CD4-positive, alpha-beta T cell (primary cell): ENCODE results near the gene IFI27. TPM values are rescaled to one million over a fixed set of nuclear protein-coding genes. Genes with fewer than 3 reads are reported as not detected.

ENCODE experiments used
- ATAC-seq: fragments of 200-7000 bp; cut with Tn5 transposase; one replicate; pipeline ENCODE4 v1.10.0; 2022; ENCODE audit warnings: mild to moderate bottlenecking; ENCODE audit not compliant: poor library complexity
- CTCF ChIA-PET: fragments of 350-600 bp; sonication (Branson Sonifier 250); formaldehyde crosslinking; loops from one replicate; lab custom pipeline; 2021; ENCODE audit warnings: antibody characterized with exemption, inconsistent platforms; lab: Charles Lee
- POLR2A ChIA-PET: fragments of 350-600 bp; sonication (Branson Sonifier 250); formaldehyde crosslinking; loops from one replicate; lab custom pipeline; 2021; ENCODE audit warnings: antibody characterized with exemption, inconsistent platforms; lab: Charles Lee
- DNase-seq, 14 experiments: peaks; one replicate each; pipeline ENCODE4 v3.0.0-alpha.2; 2013 to 2020; ENCODE audit warnings: mixed read lengths in 2 of 14
- H3K27ac ChIP-seq, 2 donors: one replicate each; pipeline versions ENCODE4 v1.5.1 to v1.7.0; 2013; ENCODE audit warnings: low read length in 2 of 2, low read depth in 1 of 2, mild to moderate bottlenecking in 1 of 2
- H3K27me3 ChIP-seq, 2 experiments: 1 replicate in 1 of 2; 2 replicates in 1 of 2; pipeline versions ENCODE4 v1.6.1 to v1.7.0; 2013; ENCODE audit warnings: low read length in 2 of 2, control low read depth in 1 of 2, mild to moderate bottlenecking in 1 of 2, moderate library complexity in 1 of 2; ENCODE audit not compliant: insufficient read depth in 2 of 2, control insufficient read depth in 1 of 2
- H3K36me3 ChIP-seq: one replicate; pipeline ENCODE4 v1.6.1; 2013; ENCODE audit warnings: low read length, control low read depth; ENCODE audit not compliant: insufficient read depth
- H3K4me1 ChIP-seq: one replicate; pipeline ENCODE4 v1.6.1; 2013; ENCODE audit warnings: low read length, control low read depth; ENCODE audit not compliant: insufficient read depth
- H3K4me3 ChIP-seq: one replicate; pipeline ENCODE4 v1.5.1; 2013; ENCODE audit warnings: mild to moderate bottlenecking, low read length, moderate library complexity
- H3K9me3 ChIP-seq, 2 experiments: 1 replicate in 1 of 2; 2 replicates in 1 of 2; pipeline versions ENCODE4 v1.6.1 to v1.7.0; 2013; ENCODE audit warnings: low read length in 2 of 2, mild to moderate bottlenecking in 2 of 2, control low read depth in 1 of 2, moderate library complexity in 1 of 2; ENCODE audit not compliant: control insufficient read depth in 1 of 2, insufficient read depth in 1 of 2
- H3K27ac Mint-ChIP-seq: one replicate; pipeline ENCODE4 v1.8.0; 2020; ENCODE audit warnings: mixed read lengths
- H3K27me3 Mint-ChIP-seq: one replicate; pipeline ENCODE4 v1.8.0; 2021; ENCODE audit warnings: mixed read lengths
- H3K36me3 Mint-ChIP-seq: one replicate; pipeline ENCODE4 v1.8.0; 2021; ENCODE audit warnings: low read depth, mixed read lengths
- H3K4me1 Mint-ChIP-seq: one replicate; pipeline ENCODE4 v1.8.0; 2021; ENCODE audit warnings: low read depth, mixed read lengths
- H3K4me3 Mint-ChIP-seq: one replicate; pipeline ENCODE4 v1.8.0; 2020; ENCODE audit warnings: mild to moderate bottlenecking, mixed read lengths
- H3K9me3 Mint-ChIP-seq: one replicate; pipeline ENCODE4 v1.8.0; 2020; ENCODE audit warnings: mixed read lengths
- intact Hi-C, 2 experiments: fragments of 100-400 bp; cut with DNase I in 1 of 2; cut with micrococcal nuclease in 1 of 2; formaldehyde crosslinking; loops; one replicate each; pipeline versions ENCODE4 v1.15.1 to v1.9.0; 2023 to 2025; cut with DNase I, micrococcal nuclease
- total RNA-seq, 174 experiments: library from RNA in 2 of 174; stranded (reverse) in 2 of 174; gene quantifications; one replicate each; pipeline ENCODE4 v1.2.3 and lab custom pipeline; 2021 to 2026
- TF ChIP-seq, protein P1 (sequence below): fragments of 200-600 bp; IDR thresholded peaks from one replicate; pipeline ENCODE4 v1.8.0; 2022; ENCODE audit warnings: antibody characterized with exemption, mild to moderate bottlenecking

The IFI27 gene
- total RNA-seq, 2 experiments from 2014 or later = 1.7 to 2.2 TPM

DNA sequence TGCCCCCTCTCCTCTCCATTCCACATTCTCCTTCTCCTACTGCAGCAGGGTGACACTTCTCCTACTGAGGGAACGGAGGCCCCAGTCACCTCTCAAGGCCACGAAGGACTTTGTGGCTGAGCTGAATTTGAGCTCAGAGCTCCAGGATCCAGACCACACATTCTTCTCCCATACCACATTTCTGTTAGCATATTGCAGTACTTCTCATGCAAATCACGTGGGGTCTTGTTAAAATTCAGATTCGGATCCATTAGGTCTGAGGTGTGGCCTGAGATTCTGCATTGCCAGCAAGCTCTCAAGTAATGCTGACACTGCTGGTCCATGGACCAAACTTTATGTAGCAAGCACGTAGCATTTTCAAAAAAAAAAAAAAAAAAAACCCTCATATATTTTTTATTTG is 28.5 kb downstream of the IFI27 start:
- DNase-seq (no peak), ATAC-seq (no peak)
- peaks cover 10% of the 10 kb centered on the region for H3K27me3 Mint-ChIP-seq
- no peak overlapping the region for H3K27ac Mint-ChIP-seq
- ChIA-PET CTCF (interaction anchor here (2.7 to 2.8 kb wide), 2 partner anchors 42 to 103 kb away, joined by 29 to 45 read pairs; no protein-coding TSS in a partner anchor), POLR2A (no interaction called here)
- no peaks in the 10 kb centered on the region for H3K36me3 ChIP-seq
- H3K36me3 Mint-ChIP-seq = no peaks in the 10 kb centered on the region
- TF ChIP-seq, protein P1, sequence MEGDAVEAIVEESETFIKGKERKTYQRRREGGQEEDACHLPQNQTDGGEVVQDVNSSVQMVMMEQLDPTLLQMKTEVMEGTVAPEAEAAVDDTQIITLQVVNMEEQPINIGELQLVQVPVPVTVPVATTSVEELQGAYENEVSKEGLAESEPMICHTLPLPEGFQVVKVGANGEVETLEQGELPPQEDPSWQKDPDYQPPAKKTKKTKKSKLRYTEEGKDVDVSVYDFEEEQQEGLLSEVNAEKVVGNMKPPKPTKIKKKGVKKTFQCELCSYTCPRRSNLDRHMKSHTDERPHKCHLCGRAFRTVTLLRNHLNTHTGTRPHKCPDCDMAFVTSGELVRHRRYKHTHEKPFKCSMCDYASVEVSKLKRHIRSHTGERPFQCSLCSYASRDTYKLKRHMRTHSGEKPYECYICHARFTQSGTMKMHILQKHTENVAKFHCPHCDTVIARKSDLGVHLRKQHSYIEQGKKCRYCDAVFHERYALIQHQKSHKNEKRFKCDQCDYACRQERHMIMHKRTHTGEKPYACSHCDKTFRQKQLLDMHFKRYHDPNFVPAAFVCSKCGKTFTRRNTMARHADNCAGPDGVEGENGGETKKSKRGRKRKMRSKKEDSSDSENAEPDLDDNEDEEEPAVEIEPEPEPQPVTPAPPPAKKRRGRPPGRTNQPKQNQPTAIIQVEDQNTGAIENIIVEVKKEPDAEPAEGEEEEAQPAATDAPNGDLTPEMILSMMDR = no peak
- H3K27ac ChIP-seq = no peak overlapping the region
- peaks cover 4% of the 10 kb centered on the region for H3K4me1 ChIP-seq
- no peak overlapping the region for H3K4me3 ChIP-seq
- H3K9me3 ChIP-seq = peaks cover 4 to 9% of the 10 kb centered on the region in 2 experiments
- H3K9me3 Mint-ChIP-seq = no peaks in the 10 kb centered on the region
- no peaks in the 10 kb centered on the region for H3K4me1 Mint-ChIP-seq
- H3K27me3 ChIP-seq = peaks cover 0 to 3% of the 10 kb centered on the region in 2 experiments
- intact Hi-C loops = loop anchor here in 1 of 2 experiments (10.0 kb wide), 1 partner anchor 416 kb away; no protein-coding TSS in a partner anchor
- H3K4me3 Mint-ChIP-seq = no peak overlapping the region

DNA sequence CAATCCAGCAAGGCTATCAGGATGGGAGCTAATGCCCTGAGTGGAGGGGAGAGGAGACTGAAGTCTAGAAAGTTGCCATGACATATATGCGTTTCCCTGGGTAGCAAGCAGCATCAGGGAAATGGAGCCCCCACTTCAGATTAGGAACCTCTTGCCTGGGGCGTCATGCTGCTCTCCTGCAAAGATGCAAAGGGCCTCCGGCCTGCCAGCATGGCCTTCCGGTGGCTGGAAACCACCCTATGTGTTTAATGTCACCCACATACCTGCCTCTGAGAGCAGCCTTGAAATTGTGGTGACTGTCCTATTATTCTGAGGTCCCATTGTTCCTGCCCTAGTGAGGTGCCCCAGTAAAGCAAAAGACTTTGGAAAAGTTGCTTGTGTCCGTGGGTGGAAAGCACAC is 28.9 kb downstream of the IFI27 start:
- no peaks in the 10 kb centered on the region for H3K36me3 Mint-ChIP-seq
- H3K4me3 Mint-ChIP-seq = no peak overlapping the region
- peaks cover 0 to 3% of the 10 kb centered on the region in 2 experiments for H3K27me3 ChIP-seq
- H3K4me3 ChIP-seq = no peak overlapping the region
- peaks cover 10% of the 10 kb centered on the region for H3K27me3 Mint-ChIP-seq
- peaks cover 4 to 9% of the 10 kb centered on the region in 2 experiments for H3K9me3 ChIP-seq
- ATAC-seq = no peak
- TF ChIP-seq, protein P1 = no peak
- H3K9me3 Mint-ChIP-seq = no peaks in the 10 kb centered on the region
- DNase-seq = no peak
- peaks cover 1% of the 10 kb centered on the region for H3K4me1 Mint-ChIP-seq
- H3K27ac ChIP-seq = no peak overlapping the region
- POLR2A ChIA-PET = no interaction called here
- no peak overlapping the region for H3K27ac Mint-ChIP-seq
- CTCF ChIA-PET = no interaction called here
- peaks cover 4% of the 10 kb centered on the region for H3K4me1 ChIP-seq
- intact Hi-C loops = loop anchor here in 1 of 2 experiments (10.0 kb wide), 1 partner anchor 415 kb away; no protein-coding TSS in a partner anchor
- H3K36me3 ChIP-seq = no peaks in the 10 kb centered on the region

DNA sequence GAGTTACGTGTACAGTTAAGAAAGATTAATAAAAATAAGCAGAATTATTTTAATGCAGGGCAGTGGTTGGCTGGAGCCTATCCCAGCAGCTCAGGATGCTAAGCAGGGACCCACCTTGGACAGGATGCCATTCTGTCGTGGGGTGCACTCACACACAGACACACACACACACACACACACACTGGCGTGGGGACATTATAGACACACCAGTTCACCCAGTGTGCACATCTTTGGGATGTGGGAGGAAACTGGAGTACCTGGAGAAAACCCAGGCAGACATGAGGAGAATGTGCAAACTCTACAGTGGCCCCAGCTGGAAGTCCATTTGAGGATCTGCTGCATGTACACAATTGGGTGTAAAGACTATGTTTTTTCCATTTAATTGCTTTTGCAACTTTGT is 31.7 kb downstream of the IFI27 start:
- Histone ChIP-seq H3K36me3 (no peaks in the 10 kb centered on the region), H3K4me1 (peaks cover 11% of the 10 kb centered on the region), H3K9me3 (no peaks in the 10 kb centered on the region), H3K4me3 (no peak overlapping the region), H3K27me3 (no peaks in the 10 kb centered on the region), H3K27ac (no peak overlapping the region)
- Mint-ChIP-seq H3K36me3 (no peaks in the 10 kb centered on the region), H3K4me3 (no peak overlapping the region), H3K4me1 (peaks cover 17% of the 10 kb centered on the region), H3K27ac (no peak overlapping the region), H3K9me3 (no peaks in the 10 kb centered on the region), H3K27me3 (peaks cover 3% of the 10 kb centered on the region)
- DNase-seq (no peak), ATAC-seq (no peak)
- ChIA-PET POLR2A (no interaction called here), CTCF (no interaction called here)
- TF ChIP-seq, protein P1 = no peak
- intact Hi-C loops = no loop called here
